SU-DHL-6 (cell line): ENCODE measurements around the gene CFAP100.

Experiments
- EZH2phosphoT487 ChIP-seq: fragments of 200-600 bp; sonication (generic), shearing (Covaris generic); conservative IDR thresholded peaks from 2 replicates; pipeline ENCODE4 v1.6.1; 2018; ENCODE audit warnings: mild to moderate bottlenecking, antibody characterized with exemption, low read length, moderate library complexity, mixed read lengths
- TF ChIP-seq, protein P1 (sequence below): fragments of 200-600 bp; sonication (generic); IDR thresholded peaks from one replicate; pipeline ENCODE4 v1.5.1; 2017; ENCODE audit warnings: antibody characterized with exemption, mild to moderate bottlenecking, low read length, moderate library complexity; ENCODE audit not compliant: insufficient read depth, poor library complexity, severe bottlenecking

DNA sequence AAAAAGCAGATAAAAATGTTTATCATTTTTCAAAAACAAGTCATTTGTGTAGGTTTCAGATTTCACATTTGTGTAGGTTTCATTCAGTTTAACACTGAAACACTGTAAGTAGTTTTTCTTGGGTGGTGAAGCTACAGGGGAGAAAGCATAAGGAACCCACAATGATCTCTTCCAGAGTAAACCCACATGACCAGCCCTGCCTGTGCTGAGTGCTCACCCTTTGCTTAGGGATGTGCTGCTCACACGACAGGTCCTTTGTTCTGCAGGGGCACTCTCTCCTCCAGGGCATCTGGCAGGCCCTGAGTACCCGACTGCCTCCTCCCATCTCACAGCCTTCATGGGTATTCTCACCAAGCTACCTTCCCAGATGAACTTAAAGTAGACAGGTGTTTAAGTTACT, 52.1 kb downstream of the CFAP100 start:
- TF ChIP-seq, protein P1, sequence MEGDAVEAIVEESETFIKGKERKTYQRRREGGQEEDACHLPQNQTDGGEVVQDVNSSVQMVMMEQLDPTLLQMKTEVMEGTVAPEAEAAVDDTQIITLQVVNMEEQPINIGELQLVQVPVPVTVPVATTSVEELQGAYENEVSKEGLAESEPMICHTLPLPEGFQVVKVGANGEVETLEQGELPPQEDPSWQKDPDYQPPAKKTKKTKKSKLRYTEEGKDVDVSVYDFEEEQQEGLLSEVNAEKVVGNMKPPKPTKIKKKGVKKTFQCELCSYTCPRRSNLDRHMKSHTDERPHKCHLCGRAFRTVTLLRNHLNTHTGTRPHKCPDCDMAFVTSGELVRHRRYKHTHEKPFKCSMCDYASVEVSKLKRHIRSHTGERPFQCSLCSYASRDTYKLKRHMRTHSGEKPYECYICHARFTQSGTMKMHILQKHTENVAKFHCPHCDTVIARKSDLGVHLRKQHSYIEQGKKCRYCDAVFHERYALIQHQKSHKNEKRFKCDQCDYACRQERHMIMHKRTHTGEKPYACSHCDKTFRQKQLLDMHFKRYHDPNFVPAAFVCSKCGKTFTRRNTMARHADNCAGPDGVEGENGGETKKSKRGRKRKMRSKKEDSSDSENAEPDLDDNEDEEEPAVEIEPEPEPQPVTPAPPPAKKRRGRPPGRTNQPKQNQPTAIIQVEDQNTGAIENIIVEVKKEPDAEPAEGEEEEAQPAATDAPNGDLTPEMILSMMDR = no peak
- no peak for TF ChIP-seq EZH2phosphoT487
